Measurements from ENCODE around the gene HOXC4.

DNA sequence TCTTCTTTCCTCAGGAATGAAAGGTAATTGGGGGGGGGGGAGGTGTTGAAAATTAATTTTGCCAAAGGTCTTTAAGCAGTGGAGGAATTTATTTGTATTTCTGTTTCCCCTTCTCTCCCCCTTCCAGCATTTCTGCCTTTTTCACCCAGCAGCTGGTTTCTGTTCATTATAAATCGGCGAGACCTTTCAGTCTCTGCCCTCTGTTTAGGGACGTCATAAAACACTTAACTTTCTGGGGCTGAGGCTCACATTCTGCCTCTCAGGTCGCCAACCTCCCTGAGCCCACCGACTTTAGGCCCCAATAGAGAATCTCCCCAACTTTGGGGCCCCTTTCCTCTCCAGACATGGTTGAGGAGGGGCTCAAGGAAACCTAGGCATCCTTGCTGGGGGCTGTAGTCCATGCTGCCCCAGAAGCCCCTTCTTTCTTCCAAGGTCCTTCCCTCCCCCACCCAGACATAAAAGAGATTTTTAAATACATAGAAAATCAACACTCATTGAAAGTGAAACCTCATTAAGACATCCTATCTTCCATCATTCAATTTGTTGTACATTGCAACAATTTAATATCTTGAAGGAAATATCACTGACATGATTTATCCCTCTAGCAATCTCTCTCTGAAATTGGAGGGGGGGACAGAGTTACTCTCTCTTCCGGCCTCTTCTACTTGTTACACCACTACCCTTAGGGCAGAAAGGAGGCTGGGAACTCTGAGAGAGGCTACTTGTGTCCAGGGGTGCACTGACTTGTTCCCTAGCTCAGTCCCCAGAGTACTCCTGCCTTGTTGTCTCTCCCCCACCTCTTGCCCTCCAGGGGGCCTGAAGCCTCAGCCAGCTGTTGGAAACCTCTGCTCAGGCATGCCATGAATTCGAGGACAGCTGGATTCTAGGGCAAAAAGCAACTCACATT is 27.9 kb upstream of the HOXC4 start:
- no peak for TF ChIP-seq EP300 (IDR thresholded peaks at IDR 0.05)
- no peak for TF ChIP-seq CTCF (IDR thresholded peaks at IDR 0.05)
- TF ChIP-seq POLR2AphosphoS5 (IDR thresholded peaks at IDR 0.05) = no peak
- no peak for TF ChIP-seq POLR2A (IDR thresholded peaks at IDR 0.05; ENCODE audit: low read depth)
